ENCODE measurements around the gene MACROD2.
"Not testable (repeated sequence)": the region's sequence is repeated elsewhere in the genome, so short reads cannot be mapped to it uniquely, and the experiment has no call there.

The MACROD2 gene

GRCh38 chr20:14219801-14220461, 224.6 kb downstream of the MACROD2 start:
- H3K4me3 ChIP-seq (ENCODE audit: low read length) = no peak overlapping the region
- no peak for DNase-seq (ENCODE audit: low read depth)
- no peak for TF ChIP-seq CTCF (conservative IDR thresholded peaks at IDR 0.05; ENCODE audit: low read depth, low read length)

- no peak for TF ChIP-seq CTCF (conservative IDR thresholded peaks at IDR 0.05; ENCODE audit: low read depth, low read length)
- DNase-seq (ENCODE audit: low read depth) = no peak
- H3K4me3 ChIP-seq (ENCODE audit: low read length) = no peak overlapping the region
Measured at GRCh38 chr20:14220986-14221385, 225.7 kb downstream of the MACROD2 start.

- H3K4me3 ChIP-seq (ENCODE audit: low read length) = no peak overlapping the region
- no peak for TF ChIP-seq CTCF (conservative IDR thresholded peaks at IDR 0.05; ENCODE audit: low read depth, low read length)
- DNase-seq (ENCODE audit: low read depth) = peak; percentile 43
Measured at GRCh38 chr20:14223806-14224205, 228.5 kb downstream of the MACROD2 start.

GRCh38 chr20:14226051-14227049, 231.0 kb downstream of the MACROD2 start:
- H3K4me3 ChIP-seq (ENCODE audit: low read length) = peak overlapping the region; percentile 27
- not testable (repeated sequence) for DNase-seq (ENCODE audit: low read depth)

- no peak for DNase-seq (ENCODE audit: low read depth)
- no peak overlapping the region for H3K4me3 ChIP-seq (ENCODE audit: low read length)
- TF ChIP-seq CTCF (conservative IDR thresholded peaks at IDR 0.05; ENCODE audit: low read depth, low read length) = no peak
Measured at GRCh38 chr20:14232650-14233049, 237.3 kb downstream of the MACROD2 start.

GRCh38 chr20:14234666-14235295, 239.5 kb downstream of the MACROD2 start:
- no peak for DNase-seq (ENCODE audit: low read depth)
- H3K4me3 ChIP-seq (ENCODE audit: low read length) = no peak overlapping the region
- no peak for TF ChIP-seq CTCF (conservative IDR thresholded peaks at IDR 0.05; ENCODE audit: low read depth, low read length)

- TF ChIP-seq CTCF (conservative IDR thresholded peaks at IDR 0.05; ENCODE audit: low read depth, low read length) = no peak
- no peak overlapping the region for H3K4me3 ChIP-seq (ENCODE audit: low read length)
- peak; percentile 39 for DNase-seq (ENCODE audit: low read depth)
Measured at GRCh38 chr20:14235355-14235754, 240.0 kb downstream of the MACROD2 start.

Measured in retinal pigment epithelial cell (primary cell).